GM12864 (cell line): ENCODE measurements around the gene SYNE3.

Source experiments
- DNase-seq: peaks from one replicate; pipeline ENCODE4 v3.0.0-alpha.2; 2011; ENCODE audit warnings: low read depth
- H3K4me3 ChIP-seq: 2 replicates; pipeline ENCODE4 v1.5.1; 2011; ENCODE audit warnings: mild to moderate bottlenecking, low read depth, low read length, control low read depth
- CTCF ChIP-seq: IDR thresholded peaks from 2 replicates; pipeline ENCODE4 v1.5.1; 2011; ENCODE audit warnings: low read depth, mild to moderate bottlenecking, moderate library complexity, low read length, control low read depth, inconsistent platforms; ENCODE audit errors: missing control alignments

Gene SYNE3

DNA sequence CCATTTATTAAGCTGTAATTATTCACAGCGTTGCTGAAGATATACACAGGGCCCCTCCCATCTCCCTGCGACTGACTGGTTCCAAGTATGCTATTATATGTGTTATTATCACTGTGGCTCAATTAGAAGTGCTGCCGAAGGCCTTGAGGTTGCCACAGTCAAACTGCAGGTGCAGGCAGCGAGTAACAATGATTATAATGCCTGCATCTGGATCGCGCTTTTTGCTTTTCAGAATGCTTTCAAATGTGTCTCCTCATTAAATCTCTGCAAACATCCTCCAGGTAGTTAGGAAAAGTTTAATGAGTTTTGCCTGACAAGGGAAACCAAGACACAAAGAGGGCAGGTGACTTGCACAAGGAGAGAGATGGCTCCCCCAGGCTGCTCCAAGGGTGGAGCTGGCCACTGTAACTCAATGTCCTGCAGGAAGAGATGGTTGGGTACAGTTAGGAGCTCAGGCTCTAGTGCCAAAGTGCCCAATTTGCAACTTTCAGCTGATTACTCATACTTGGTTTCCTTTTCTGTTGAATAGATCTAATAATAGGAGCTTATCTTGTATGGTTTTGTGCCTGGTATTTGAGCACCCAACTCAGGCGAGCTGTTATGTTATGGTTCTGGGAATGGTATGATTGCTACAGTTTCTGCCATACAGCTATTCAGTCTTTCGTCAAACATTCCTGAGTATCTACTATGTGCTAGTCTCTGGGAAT, 1.7 kb upstream of the SYNE3 start:
- TF ChIP-seq CTCF: no peak
- peak overlapping the region; percentile 66 for H3K4me3 ChIP-seq
- DNase-seq: no peak

- TF ChIP-seq CTCF: peak; percentile 48
Observed at GRCh38 chr14:95515596-95516552, 576 bp downstream of the SYNE3 start.

GRCh38 chr14:95515080-95515489, 1.4 kb downstream of the SYNE3 start:
- DNase-seq: no peak
- H3K4me3 ChIP-seq: peak overlapping the region; percentile 66
- TF ChIP-seq CTCF: no peak

More at GRCh38 chr14:95515596-95516552, 576 bp downstream of the SYNE3 start:
- peak; percentile 84 for DNase-seq
- peak overlapping the region; percentile 66 for H3K4me3 ChIP-seq

DNA sequence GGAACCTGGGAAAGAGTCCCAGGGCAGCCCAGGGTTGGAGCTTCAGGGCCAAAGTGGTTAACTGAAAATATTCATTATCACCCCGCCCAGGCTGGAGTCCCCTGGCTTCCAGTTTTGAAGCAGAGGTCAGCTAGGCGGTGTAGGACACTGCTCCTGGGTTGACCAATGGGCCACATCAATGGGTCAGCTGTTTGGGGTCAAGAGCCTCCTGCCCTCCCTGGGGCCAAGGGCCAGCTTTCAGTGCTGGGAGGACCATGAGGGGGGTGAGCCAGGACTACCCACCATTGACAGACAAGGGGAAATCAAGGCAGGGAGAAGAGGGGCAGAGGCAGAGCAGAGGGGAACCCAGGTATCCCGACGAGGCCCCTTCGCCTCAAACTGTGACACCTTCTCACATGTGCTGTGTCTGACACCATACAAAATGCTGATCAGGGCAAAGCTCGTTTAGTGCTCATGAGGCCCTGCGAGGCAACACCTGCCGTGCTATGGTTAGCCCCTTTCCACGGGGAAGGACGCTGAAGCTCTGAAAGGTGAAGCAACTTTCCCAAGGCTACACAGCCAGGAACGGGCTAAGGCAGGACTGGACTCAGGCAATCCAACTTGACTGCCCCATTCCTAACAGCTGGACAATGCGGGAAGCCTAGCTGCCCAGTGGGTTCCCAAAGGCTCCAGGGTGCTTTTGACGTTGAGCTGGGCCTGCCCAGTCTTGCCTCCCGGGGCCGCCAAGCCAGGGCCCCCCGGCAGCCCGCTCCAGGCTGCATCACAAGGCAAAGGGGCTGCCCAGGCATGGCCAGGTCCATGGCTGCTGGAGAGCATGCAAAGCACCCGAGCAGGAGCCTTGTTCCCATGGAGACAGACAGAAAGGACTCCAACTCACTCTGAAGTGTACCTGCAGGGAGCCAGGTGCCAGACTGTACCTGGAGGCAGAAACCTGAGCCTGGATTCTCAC, 2.0 kb downstream of the SYNE3 start:
- peak overlapping the region; percentile 66 for H3K4me3 ChIP-seq
- no peak for DNase-seq
- no peak for TF ChIP-seq CTCF

- H3K4me3 ChIP-seq: peak overlapping the region; percentile 17; the same call in 1 of the 2 replicates
- no peak for TF ChIP-seq CTCF
- DNase-seq: no peak
Observed at GRCh38 chr14:95513291-95513690, 3.2 kb downstream of the SYNE3 start.

DNA sequence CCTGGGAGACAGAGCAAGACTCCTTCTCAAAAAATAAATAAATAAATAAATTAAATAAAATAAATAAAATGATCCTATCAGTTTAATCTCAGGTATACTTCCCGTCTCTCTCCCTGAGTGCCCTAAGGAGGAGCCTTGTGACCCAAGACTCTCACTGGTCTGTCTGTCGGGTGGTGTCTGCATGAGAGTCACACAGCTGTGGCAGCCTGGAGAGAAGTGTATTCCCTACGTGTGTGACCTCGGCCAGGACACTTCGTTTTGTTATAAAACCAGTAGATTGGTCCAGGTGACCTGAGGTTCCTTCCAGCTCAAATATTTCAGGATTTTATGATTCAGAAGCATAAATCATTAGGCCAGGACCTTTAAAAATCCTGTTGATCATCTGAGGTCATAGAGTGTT, 4.8 kb downstream of the SYNE3 start:
- DNase-seq: no peak
- TF ChIP-seq CTCF: no peak
- no peak overlapping the region for H3K4me3 ChIP-seq
